Measurements from ENCODE around the gene TTYH3. TPM values are rescaled to one million over a fixed set of nuclear protein-coding genes. Genes with fewer than 3 reads are reported as not detected.

The TTYH3 gene
- total and polyA plus RNA-seq, 2 experiments from 2014 or later = 46.3 to 108 TPM

- WGBS (ENCODE audit: low lambda C conversion rate, missing lambda C conversion rate) = 64% methylated on average over 22 of the region's 22 CpGs
- no peak for DNase-seq (ENCODE audit: low spot score)
- no peak for TF ChIP-seq CTCF (IDR thresholded peaks at IDR 0.05; ENCODE audit: poor library complexity)
- no peak for TF ChIP-seq EZH2 (IDR thresholded peaks at IDR 0.05; ENCODE audit: borderline replicate concordance)
- TF ChIP-seq EZH2phosphoT487 (IDR thresholded peaks at IDR 0.05; ENCODE audit: low read depth, severe bottlenecking, unreplicated experiment) = no peak
- Histone ChIP-seq H3K27ac (peak overlapping the region; percentile 83), H4K20me1 (ENCODE audit: insufficient read depth, poor library complexity, severe bottlenecking) (no peaks in the 10 kb centered on the region), H2AFZ (no peak overlapping the region), H3K36me3 (replicated peaks; ENCODE audit: insufficient read depth, low read depth) (no peaks in the 10 kb centered on the region), H3K27me3 (no peaks in the 10 kb centered on the region), H3K4me1 (ENCODE audit: insufficient read depth) (peaks cover 42% of the 10 kb centered on the region), H3K4me3 (no peak overlapping the region), H3K9me3 (ENCODE audit: low read depth) (no peaks in the 10 kb centered on the region), H3K9me2 (replicated peaks; ENCODE audit: insufficient read depth) (no peaks in the 10 kb centered on the region), H3K4me2 (peak overlapping the region; percentile 59), H3K79me2 (no peaks in the 10 kb centered on the region)
Observed at GRCh38 chr7:2614631-2615330, 17.0 kb upstream of the TTYH3 start.

GRCh38 chr7:2616387-2617324 is 15.1 kb upstream of the TTYH3 start:
- H3K4me2 ChIP-seq = peak overlapping the region; percentile 69
- no peaks in the 10 kb centered on the region for H3K36me3 ChIP-seq (replicated peaks; ENCODE audit: insufficient read depth, low read depth)
- no peak overlapping the region for H2AFZ ChIP-seq
- peak; percentile 30 for DNase-seq (ENCODE audit: low spot score)
- WGBS (ENCODE audit: low lambda C conversion rate, missing lambda C conversion rate) = 82% methylated on average over 32 of the region's 33 CpGs
- H3K4me1 ChIP-seq (ENCODE audit: insufficient read depth) = peaks cover 54% of the 10 kb centered on the region
- H3K27me3 ChIP-seq = no peaks in the 10 kb centered on the region
- H3K27ac ChIP-seq = peak overlapping the region; percentile 73
- H3K9me2 ChIP-seq (replicated peaks; ENCODE audit: insufficient read depth) = no peaks in the 10 kb centered on the region
- TF ChIP-seq CTCF (IDR thresholded peaks at IDR 0.05; ENCODE audit: poor library complexity) (no peak), EZH2 (IDR thresholded peaks at IDR 0.05; ENCODE audit: borderline replicate concordance) (no peak), EZH2phosphoT487 (IDR thresholded peaks at IDR 0.05; ENCODE audit: low read depth, severe bottlenecking, unreplicated experiment) (no peak)
- no peaks in the 10 kb centered on the region for H3K79me2 ChIP-seq
- no peaks in the 10 kb centered on the region for H3K9me3 ChIP-seq (ENCODE audit: low read depth)
- H3K4me3 ChIP-seq = no peak overlapping the region
- H4K20me1 ChIP-seq (ENCODE audit: insufficient read depth, poor library complexity, severe bottlenecking) = no peaks in the 10 kb centered on the region

- WGBS (ENCODE audit: low lambda C conversion rate, missing lambda C conversion rate) = 62% methylated on average over 18 of the region's 22 CpGs
- Histone ChIP-seq H3K9me3 (ENCODE audit: low read depth) (no peaks in the 10 kb centered on the region), H3K36me3 (replicated peaks; ENCODE audit: insufficient read depth, low read depth) (no peaks in the 10 kb centered on the region), H3K4me2 (peak overlapping the region; percentile 69), H3K4me1 (ENCODE audit: insufficient read depth) (peaks cover 60% of the 10 kb centered on the region), H4K20me1 (ENCODE audit: insufficient read depth, poor library complexity, severe bottlenecking) (no peaks in the 10 kb centered on the region), H3K9me2 (replicated peaks; ENCODE audit: insufficient read depth) (no peaks in the 10 kb centered on the region), H3K4me3 (no peak overlapping the region), H3K27me3 (no peaks in the 10 kb centered on the region), H3K27ac (peak overlapping the region; percentile 73), H2AFZ (no peak overlapping the region), H3K79me2 (no peaks in the 10 kb centered on the region)
- no peak for DNase-seq (ENCODE audit: low spot score)
- TF ChIP-seq EZH2phosphoT487 (IDR thresholded peaks at IDR 0.05; ENCODE audit: low read depth, severe bottlenecking, unreplicated experiment) = no peak
- no peak for TF ChIP-seq EZH2 (IDR thresholded peaks at IDR 0.05; ENCODE audit: borderline replicate concordance)
- no peak for TF ChIP-seq CTCF (IDR thresholded peaks at IDR 0.05; ENCODE audit: poor library complexity)
Observed at GRCh38 chr7:2617325-2617905, 14.4 kb upstream of the TTYH3 start.

Measured in hepatocyte (in vitro differentiated cells).